Upper lobe of left lung (tissue), 6 donors: ENCODE results near the gene FAHD1. TPM values are rescaled to one million over a fixed set of nuclear protein-coding genes. Genes with fewer than 3 reads are reported as not detected.

Experiments
- ATAC-seq, 2 donors: fragments of 200-7000 bp; cut with Tn5 transposase; one replicate each; pipeline ENCODE4 v1.9.1; 2022; ENCODE audit warnings: mild to moderate bottlenecking in 2 of 2, moderate library complexity in 2 of 2; ENCODE audit not compliant: low FRiP score in 2 of 2
- DNase-seq, 2 donors: peaks; one replicate each; pipeline ENCODE4 v3.0.0-alpha.2; 2019 to 2020
- H3K27ac ChIP-seq, 4 donors: fragments of 200-600 bp; sonication (generic); one replicate each; pipeline ENCODE4 v1.5.1; 2016 to 2019
- H3K27me3 ChIP-seq, 4 donors: fragments of 200-600 bp; sonication (generic); one replicate each; pipeline ENCODE4 v1.5.1; 2017 to 2019
- H3K36me3 ChIP-seq, 4 donors: fragments of 200-600 bp; sonication (generic); one replicate each; pipeline ENCODE4 v1.5.1; 2016 to 2019
- H3K4me1 ChIP-seq, 4 donors: fragments of 200-600 bp; sonication (generic); one replicate each; pipeline ENCODE4 v1.5.1; 2018 to 2019
- H3K4me3 ChIP-seq, 4 donors: fragments of 200-600 bp; sonication (generic); one replicate each; pipeline ENCODE4 v1.5.1; 2017 to 2019; ENCODE audit warnings: mild to moderate bottlenecking in 2 of 4, moderate library complexity in 1 of 4
- H3K9me3 ChIP-seq, 4 donors: fragments of 200-600 bp; sonication (generic); one replicate each; pipeline ENCODE4 v1.5.1; 2018 to 2019
- EP300 ChIP-seq, 4 donors: sonication (generic); formaldehyde crosslinking; IDR thresholded peaks; one replicate each; pipeline ENCODE4 v1.5.1; 2017; ENCODE audit warnings: antibody characterized with exemption in 4 of 4, control low read depth in 2 of 4
- POLR2A ChIP-seq, 4 donors: fragments of 450-650 bp; IDR thresholded peaks; one replicate each; pipeline ENCODE4 v1.5.1; 2016 to 2017; ENCODE audit warnings: antibody characterized with exemption in 4 of 4, mild to moderate bottlenecking in 2 of 4
- POLR2AphosphoS5 ChIP-seq, 2 donors: sonication (generic); formaldehyde crosslinking; IDR thresholded peaks; one replicate each; pipeline ENCODE4 v1.5.1; 2017; ENCODE audit warnings: antibody characterized with exemption in 2 of 2
- WGBS, 2 donors: methylation state at CpG; one replicate each; pipeline ENCODE4 v1.1.5; 2017 to 2018; 5-methylcytosine and 5-hydroxymethylcytosine counted together
- total RNA-seq, 6 donors: library from RNA; depleted of rRNA in 4 of 6; stranded (reverse); fragments of >200 nt in 4 of 6; gene quantifications; one replicate each; pipeline versions ENCODE4 v1.1.0 to v1.2.1, GENCODE V29; 2016 to 2021
- TF ChIP-seq, protein P1 (sequence below), 6 experiments: fragments of 450-650 bp in 4 of 6; fragments of 200-600 bp in 2 of 6; sonication (generic) in 2 of 6; IDR thresholded peaks; one replicate each; pipeline ENCODE4 v1.5.1; 2016 to 2019; ENCODE audit warnings: antibody characterized with exemption in 6 of 6
- donor health status: DM: no; HTN: no; CAD: no; lungs with moderate emphysema.
- donor health status: DM: no; HTN: yes; CAD: no; lungs with severe emphysema.

Gene FAHD1
- total RNA-seq, 6 donors from 2014 or later, result 22.1 to 42.1 (median 32.6) TPM

DNA sequence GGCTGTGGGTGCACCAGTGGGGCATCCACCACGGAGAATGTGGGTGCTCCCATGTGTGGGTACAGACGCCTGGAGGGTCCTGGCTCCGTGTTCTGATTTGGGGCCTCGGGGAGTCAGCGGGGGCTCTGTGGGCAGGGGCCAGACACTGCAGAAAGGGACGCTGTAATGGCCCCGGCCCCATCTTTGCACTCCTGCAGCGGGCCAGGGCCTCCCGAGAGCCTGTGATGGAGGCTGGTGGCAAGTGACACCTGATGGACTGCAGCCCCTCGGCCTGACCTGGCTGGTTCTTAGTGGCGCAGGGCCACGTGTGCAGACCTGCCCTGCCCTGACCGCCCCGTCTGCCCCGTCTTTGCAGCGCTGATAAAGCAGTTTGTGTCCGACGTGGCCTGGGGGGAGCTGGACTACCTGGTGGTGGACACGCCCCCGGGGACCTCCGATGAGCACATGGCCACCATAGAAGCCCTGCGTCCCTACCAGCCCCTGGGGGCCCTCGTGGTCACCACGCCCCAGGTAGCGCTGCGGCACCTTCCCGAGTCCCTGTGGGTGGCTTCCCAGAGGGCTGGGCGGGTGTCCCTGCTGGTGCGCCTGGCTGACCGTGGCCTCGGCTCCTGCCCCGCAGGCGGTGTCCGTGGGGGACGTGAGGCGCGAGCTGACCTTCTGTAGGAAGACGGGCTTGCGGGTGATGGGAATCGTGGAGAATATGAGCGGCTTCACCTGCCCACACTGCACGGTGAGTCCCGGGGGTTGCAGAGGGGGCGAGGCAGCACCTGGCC is 39.5 kb upstream of the FAHD1 start:
- H3K27me3 ChIP-seq, result no peaks in the 10 kb centered on the region
- H3K36me3 ChIP-seq, result peaks cover 3 to 71% (median 43%) of the 10 kb centered on the region in 4 donors
- H3K9me3 ChIP-seq, result no peaks in the 10 kb centered on the region
- TF ChIP-seq, protein P1, sequence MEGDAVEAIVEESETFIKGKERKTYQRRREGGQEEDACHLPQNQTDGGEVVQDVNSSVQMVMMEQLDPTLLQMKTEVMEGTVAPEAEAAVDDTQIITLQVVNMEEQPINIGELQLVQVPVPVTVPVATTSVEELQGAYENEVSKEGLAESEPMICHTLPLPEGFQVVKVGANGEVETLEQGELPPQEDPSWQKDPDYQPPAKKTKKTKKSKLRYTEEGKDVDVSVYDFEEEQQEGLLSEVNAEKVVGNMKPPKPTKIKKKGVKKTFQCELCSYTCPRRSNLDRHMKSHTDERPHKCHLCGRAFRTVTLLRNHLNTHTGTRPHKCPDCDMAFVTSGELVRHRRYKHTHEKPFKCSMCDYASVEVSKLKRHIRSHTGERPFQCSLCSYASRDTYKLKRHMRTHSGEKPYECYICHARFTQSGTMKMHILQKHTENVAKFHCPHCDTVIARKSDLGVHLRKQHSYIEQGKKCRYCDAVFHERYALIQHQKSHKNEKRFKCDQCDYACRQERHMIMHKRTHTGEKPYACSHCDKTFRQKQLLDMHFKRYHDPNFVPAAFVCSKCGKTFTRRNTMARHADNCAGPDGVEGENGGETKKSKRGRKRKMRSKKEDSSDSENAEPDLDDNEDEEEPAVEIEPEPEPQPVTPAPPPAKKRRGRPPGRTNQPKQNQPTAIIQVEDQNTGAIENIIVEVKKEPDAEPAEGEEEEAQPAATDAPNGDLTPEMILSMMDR (IDR thresholded peaks at IDR 0.05), result no peak
- no peak for TF ChIP-seq POLR2A (IDR thresholded peaks at IDR 0.05)
- no peak for TF ChIP-seq POLR2AphosphoS5 (IDR thresholded peaks at IDR 0.05)
- no peak for TF ChIP-seq EP300 (IDR thresholded peaks at IDR 0.05)
- no peak overlapping the region for H3K27ac ChIP-seq
- H3K4me1 ChIP-seq, result peaks cover 11 to 27% (median 11%) of the 10 kb centered on the region in 4 donors
- DNase-seq (peak in 1 of 2 donors; percentile 72), ATAC-seq (no peak)
- 97 to 98% methylated on average over 11 to 41 of the region's 44 CpGs for WGBS, 2 donors
- no peak overlapping the region for H3K4me3 ChIP-seq

DNA sequence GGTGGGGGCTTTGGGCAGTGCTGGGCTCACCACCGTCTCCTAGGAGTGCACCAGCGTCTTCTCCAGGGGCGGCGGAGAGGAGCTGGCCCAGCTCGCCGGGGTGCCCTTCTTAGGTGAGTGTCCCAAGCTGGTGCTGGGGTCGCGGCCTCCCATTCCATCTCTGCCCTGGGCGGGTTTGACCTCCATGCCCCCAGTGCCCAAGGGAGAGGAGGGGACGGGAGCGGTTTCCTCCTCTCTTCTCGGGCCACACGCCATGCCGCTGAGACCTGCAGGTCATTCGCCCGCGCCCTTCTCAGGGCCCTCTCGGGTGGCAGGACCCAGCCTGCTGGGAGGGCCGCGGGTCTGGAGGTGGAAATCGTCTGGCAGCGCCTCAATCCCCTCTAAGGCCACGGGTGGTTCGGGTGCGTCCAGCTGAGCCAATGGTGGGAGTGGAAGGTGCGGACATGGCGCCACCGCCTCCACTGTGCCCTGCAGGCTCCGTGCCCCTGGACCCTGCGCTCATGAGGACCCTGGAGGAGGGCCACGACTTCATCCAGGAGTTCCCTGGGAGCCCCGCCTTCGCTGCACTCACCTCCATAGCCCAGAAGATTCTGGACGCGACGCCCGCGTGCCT is 38.8 kb upstream of the FAHD1 start:
- DNase-seq (peak in 1 of 2 donors; percentile 79), ATAC-seq (no peak)
- no peak for TF ChIP-seq EP300 (IDR thresholded peaks at IDR 0.05)
- no peak for TF ChIP-seq POLR2AphosphoS5 (IDR thresholded peaks at IDR 0.05)
- no peak for TF ChIP-seq POLR2A (IDR thresholded peaks at IDR 0.05)
- TF ChIP-seq, protein P1 (IDR thresholded peaks at IDR 0.05), result no peak
- Histone ChIP-seq H3K9me3 (no peaks in the 10 kb centered on the region), H3K27ac (no peak overlapping the region), H3K27me3 (no peaks in the 10 kb centered on the region), H3K36me3 (peaks cover 3 to 71% (median 43%) of the 10 kb centered on the region in 4 donors), H3K4me3 (no peak overlapping the region), H3K4me1 (peaks cover 11 to 29% (median 11%) of the 10 kb centered on the region in 4 donors)
- 90 to 93% methylated on average over 30 to 34 of the region's 38 CpGs for WGBS, 2 donors

DNA sequence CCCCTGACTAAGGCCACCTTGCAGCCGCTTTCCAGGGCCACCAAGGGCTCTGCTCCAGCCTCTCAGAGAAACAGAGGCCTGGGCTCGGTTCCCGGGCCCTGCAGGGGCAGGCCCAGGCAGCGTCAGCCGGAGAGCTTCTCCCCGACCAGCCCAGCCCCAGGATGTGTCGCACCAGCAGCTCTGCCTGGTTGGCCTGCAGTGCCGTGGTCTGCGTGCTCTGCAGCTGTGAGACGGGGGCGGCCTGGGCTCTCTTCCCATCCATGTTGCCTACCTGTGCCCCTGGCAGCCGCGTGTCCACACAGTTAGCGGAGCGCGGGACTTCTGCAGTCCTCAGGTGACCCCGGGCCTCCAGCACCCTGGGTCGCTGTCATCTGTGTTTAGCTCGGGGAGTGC is 38.3 kb upstream of the FAHD1 start:
- H3K27me3 ChIP-seq, result no peaks in the 10 kb centered on the region
- no peak overlapping the region for H3K27ac ChIP-seq
- no peak overlapping the region for H3K4me3 ChIP-seq
- 68 to 79% methylated on average over 6 to 19 of the region's 19 CpGs for WGBS, 2 donors
- H3K36me3 ChIP-seq, result peaks cover 3 to 71% (median 43%) of the 10 kb centered on the region in 4 donors
- DNase-seq, result peak; percentile 20 to 73
- no peaks in the 10 kb centered on the region for H3K9me3 ChIP-seq
- no peak for ATAC-seq
- H3K4me1 ChIP-seq, result peaks cover 8 to 29% (median 10%) of the 10 kb centered on the region in 4 donors
- TF ChIP-seq POLR2AphosphoS5 (IDR thresholded peaks at IDR 0.05) (no peak), POLR2A (IDR thresholded peaks at IDR 0.05) (no peak)
- TF ChIP-seq, protein P1 (IDR thresholded peaks at IDR 0.05), result no peak

DNA sequence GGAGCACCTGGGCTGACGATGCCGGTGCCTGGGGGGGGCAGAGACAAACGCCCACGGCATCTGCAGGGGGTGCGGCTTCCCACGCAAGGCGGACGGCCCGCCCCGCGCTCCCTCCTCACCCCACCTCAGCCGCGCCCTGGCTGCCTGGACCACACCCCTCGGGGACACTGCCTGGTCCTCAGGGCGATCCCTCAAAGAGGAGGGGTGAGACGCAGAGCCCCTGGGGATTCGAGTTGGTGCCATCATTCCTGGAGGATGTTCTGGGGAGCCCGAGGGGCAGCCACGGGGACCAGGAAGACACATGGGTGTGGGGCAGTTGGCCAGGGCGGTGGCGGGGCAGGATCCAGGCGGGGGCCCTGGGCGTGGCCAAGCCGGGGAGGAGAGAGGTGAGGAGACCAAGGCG is 37.4 kb upstream of the FAHD1 start:
- WGBS, 2 donors, result 84 to 97% methylated on average over 5 to 22 of the region's 25 CpGs
- no peak for TF ChIP-seq POLR2AphosphoS5 (IDR thresholded peaks at IDR 0.05)
- TF ChIP-seq POLR2A (IDR thresholded peaks at IDR 0.05), result no peak
- TF ChIP-seq, protein P1 (IDR thresholded peaks at IDR 0.05), result no peak
- no peak for TF ChIP-seq EP300 (IDR thresholded peaks at IDR 0.05)
- no peak for ATAC-seq
- H3K4me3 ChIP-seq, result no peak overlapping the region
- H3K9me3 ChIP-seq, result no peaks in the 10 kb centered on the region
- H3K27me3 ChIP-seq, result no peaks in the 10 kb centered on the region
- no peak overlapping the region for H3K27ac ChIP-seq
- H3K36me3 ChIP-seq, result peaks cover 3 to 71% (median 43%) of the 10 kb centered on the region in 4 donors
- H3K4me1 ChIP-seq, result peaks cover 3 to 29% (median 7%) of the 10 kb centered on the region in 4 donors
- DNase-seq, result peak in 1 of 2 donors; percentile 79
